Panc1 (cell line): Measurements from ENCODE around the gene ZNF879. TPM values are rescaled to one million over a fixed set of nuclear protein-coding genes. Genes with fewer than 3 reads are reported as not detected.

Experiments
- ATAC-seq: fragments of 200-7000 bp; cut with Tn5 transposase; 2 replicates; pipeline ENCODE4 v1.9.1; 2020; ENCODE audit warnings: mild to moderate bottlenecking, moderate library complexity
- BruUV-seq: library from RNA; stranded (reverse); fragments of 400-500 nt; replicated peaks from 2 replicates; lab custom pipeline; 2021; lab: Mats Ljungman, UMichigan
- CTCF ChIA-PET: fragments of 300-600 bp; sonication (Branson Sonifier 250); formaldehyde crosslinking; loops from one replicate; lab custom pipeline; 2022; ENCODE audit warnings: antibody characterized with exemption; lab: Charles Lee
- POLR2A ChIA-PET: fragments of 300-600 bp; sonication (Branson Sonifier 250); formaldehyde crosslinking; loops from one replicate; lab custom pipeline; 2022; ENCODE audit warnings: antibody characterized with exemption; lab: Charles Lee
- DNase-seq: peaks from one replicate; pipeline ENCODE4 v3.0.0-alpha.2; 2010; ENCODE audit warnings: low read depth, low spot score
- H3K27ac ChIP-seq: 2 replicates; pipeline ENCODE4 v1.5.1; 2011; ENCODE audit warnings: mild to moderate bottlenecking, low read length, inconsistent platforms
- H3K27me3 ChIP-seq: fragments of 200-500 bp; sonication (Bioruptor generic); 2 replicates; pipeline ENCODE4 v1.6.0; 2014; ENCODE audit warnings: low read length, inconsistent platforms; ENCODE audit not compliant: control insufficient read depth, insufficient read depth
- H3K36me3 ChIP-seq: fragments of 200-500 bp; sonication (Bioruptor generic); 2 replicates; pipeline ENCODE4 v1.5.1; 2014; ENCODE audit warnings: inconsistent platforms, mild to moderate bottlenecking, low read length, moderate library complexity; ENCODE audit not compliant: control insufficient read depth, insufficient read depth
- H3K4me1 ChIP-seq: 2 replicates; pipeline ENCODE4 v1.5.1; 2011; ENCODE audit warnings: inconsistent platforms, mild to moderate bottlenecking, low read length, moderate library complexity; ENCODE audit not compliant: control insufficient read depth, insufficient read depth
- H3K4me3 ChIP-seq, 2 experiments: 2 replicates each; pipeline ENCODE4 v1.5.1; 2011 to 2012; ENCODE audit warnings: low read depth in 2 of 2, low read length in 2 of 2, mild to moderate bottlenecking in 2 of 2, inconsistent platforms in 1 of 2, moderate library complexity in 1 of 2
- H3K9me3 ChIP-seq: fragments of 200-500 bp; sonication (Bioruptor generic); 2 replicates; pipeline ENCODE4 v1.5.1; 2014; ENCODE audit warnings: low read depth, mild to moderate bottlenecking, inconsistent platforms, low read length, moderate library complexity; ENCODE audit not compliant: control insufficient read depth, insufficient read depth
- POLR2AphosphoS5 ChIP-seq: IDR thresholded peaks from 2 replicates; pipeline ENCODE4 v1.6.1; 2012; ENCODE audit warnings: mild to moderate bottlenecking, low read depth, low read length, moderate library complexity
- REST ChIP-seq, 2 experiments: IDR thresholded peaks; 2 replicates each; pipeline ENCODE4 v1.6.1; 2011 to 2012; ENCODE audit warnings: low read depth in 2 of 2, control low read depth in 1 of 2, low read length in 1 of 2, mild to moderate bottlenecking in 1 of 2, moderate library complexity in 1 of 2; ENCODE audit not compliant: insufficient read depth in 1 of 2
- SIN3A ChIP-seq: IDR thresholded peaks from 2 replicates; pipeline ENCODE4 v1.6.1; 2012; ENCODE audit warnings: low read depth, mild to moderate bottlenecking, low read length, moderate library complexity, borderline replicate concordance; ENCODE audit not compliant: insufficient read depth
- TCF7L2 ChIP-seq: IDR thresholded peaks from 2 replicates; pipeline ENCODE4 v1.6.1; 2011; ENCODE audit warnings: mild to moderate bottlenecking, low read depth, low read length, inconsistent platforms
- in situ Hi-C: cut with HindIII; loops from 2 replicates; pipeline ENCODE4 v1.10.0; 2016; ENCODE audit warnings: low sequenced_read_pairs, low pct_unique_long_range_greater_than_20kb
- intact Hi-C: fragments of 100-400 bp; cut with micrococcal nuclease; formaldehyde crosslinking; loops from one replicate; pipeline ENCODE4 v1.10.0; 2022; ENCODE audit not compliant: unreplicated experiment
- total RNA-seq: library from RNA; stranded (reverse); gene quantifications from one replicate; pipeline ENCODE4 v1.2.1, GENCODE V29; 2021; ENCODE audit not compliant: unreplicated experiment
- TF ChIP-seq, protein P1 (sequence below): fragments of 450-650 bp; IDR thresholded peaks from 2 replicates; pipeline ENCODE4 v1.5.1; 2017; ENCODE audit warnings: mild to moderate bottlenecking

The ZNF879 gene
- total RNA-seq, 1 experiment from 2014 or later = 5.9 TPM

DNA sequence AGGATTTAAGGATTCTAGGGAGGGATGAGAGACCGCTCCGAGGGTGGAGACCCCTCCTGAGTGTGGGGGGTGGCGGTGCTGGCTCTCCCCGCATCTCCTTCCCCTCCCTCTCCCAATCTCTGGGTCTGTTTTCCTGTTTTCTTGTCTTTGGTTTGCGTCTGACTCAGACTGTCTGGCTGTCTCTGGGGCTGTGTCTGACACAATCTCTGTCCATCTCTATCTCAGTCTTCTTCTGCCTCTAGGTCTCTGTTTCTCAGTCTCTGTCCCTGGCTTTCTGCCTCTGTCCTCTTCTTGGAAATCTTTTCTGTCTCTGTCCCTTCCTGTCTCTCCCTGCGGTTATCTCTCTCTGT lies 28.3 kb upstream of the ZNF879 start:
- in situ Hi-C loops (no loop called here), intact Hi-C loops (no loop called here)
- no peak overlapping the region for H3K4me3 ChIP-seq
- ChIA-PET CTCF (no interaction called here), POLR2A (no interaction called here)
- no TSS peak for BruUV-seq
- no peak for ATAC-seq
- no peaks in the 10 kb centered on the region for H3K4me1 ChIP-seq
- no peak for TF ChIP-seq REST (IDR thresholded peaks at IDR 0.05; ENCODE audit: insufficient read depth in 1 of 2, low read depth in 2 of 2, low read length in 1 of 2)
- TF ChIP-seq SIN3A = no peak
- TF ChIP-seq TCF7L2 = no peak
- TF ChIP-seq, protein P1, sequence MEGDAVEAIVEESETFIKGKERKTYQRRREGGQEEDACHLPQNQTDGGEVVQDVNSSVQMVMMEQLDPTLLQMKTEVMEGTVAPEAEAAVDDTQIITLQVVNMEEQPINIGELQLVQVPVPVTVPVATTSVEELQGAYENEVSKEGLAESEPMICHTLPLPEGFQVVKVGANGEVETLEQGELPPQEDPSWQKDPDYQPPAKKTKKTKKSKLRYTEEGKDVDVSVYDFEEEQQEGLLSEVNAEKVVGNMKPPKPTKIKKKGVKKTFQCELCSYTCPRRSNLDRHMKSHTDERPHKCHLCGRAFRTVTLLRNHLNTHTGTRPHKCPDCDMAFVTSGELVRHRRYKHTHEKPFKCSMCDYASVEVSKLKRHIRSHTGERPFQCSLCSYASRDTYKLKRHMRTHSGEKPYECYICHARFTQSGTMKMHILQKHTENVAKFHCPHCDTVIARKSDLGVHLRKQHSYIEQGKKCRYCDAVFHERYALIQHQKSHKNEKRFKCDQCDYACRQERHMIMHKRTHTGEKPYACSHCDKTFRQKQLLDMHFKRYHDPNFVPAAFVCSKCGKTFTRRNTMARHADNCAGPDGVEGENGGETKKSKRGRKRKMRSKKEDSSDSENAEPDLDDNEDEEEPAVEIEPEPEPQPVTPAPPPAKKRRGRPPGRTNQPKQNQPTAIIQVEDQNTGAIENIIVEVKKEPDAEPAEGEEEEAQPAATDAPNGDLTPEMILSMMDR = no peak
- no peak for TF ChIP-seq POLR2AphosphoS5
- no peaks in the 10 kb centered on the region for H3K9me3 ChIP-seq
- H3K27ac ChIP-seq = no peak overlapping the region
- no peak for DNase-seq
- H3K27me3 ChIP-seq = no peaks in the 10 kb centered on the region
- no peaks in the 10 kb centered on the region for H3K36me3 ChIP-seq

DNA sequence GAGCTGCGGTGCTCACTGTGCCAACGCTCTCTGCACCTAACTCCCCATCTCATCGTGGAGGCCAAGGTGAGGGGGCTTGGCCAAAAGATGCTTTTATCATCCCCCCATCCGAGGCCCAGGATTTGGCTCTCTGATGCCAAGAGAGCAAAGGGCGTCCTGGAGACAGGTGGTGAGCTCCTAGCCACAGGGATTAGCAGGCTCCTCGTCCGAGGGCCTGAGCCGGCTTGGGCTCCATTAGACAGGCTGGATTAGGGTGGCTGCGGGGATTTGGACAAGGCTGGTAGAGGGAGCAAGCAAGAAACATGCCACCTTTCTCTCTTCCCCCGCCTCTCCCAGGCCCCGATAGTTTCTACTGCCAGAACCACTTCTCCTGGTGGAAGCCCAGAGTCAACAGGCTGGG lies 27.4 kb upstream of the ZNF879 start:
- POLR2A ChIA-PET = no interaction called here
- Histone ChIP-seq H3K4me1 (no peaks in the 10 kb centered on the region), H3K9me3 (no peaks in the 10 kb centered on the region), H3K4me3 (no peak overlapping the region), H3K36me3 (no peaks in the 10 kb centered on the region), H3K27me3 (no peaks in the 10 kb centered on the region), H3K27ac (no peak overlapping the region)
- DNase-seq (no peak), ATAC-seq (no peak)
- intact Hi-C loops = no loop called here
- in situ Hi-C loops = no loop called here
- no TSS peak for BruUV-seq
- CTCF ChIA-PET = no interaction called here
- TF ChIP-seq REST (IDR thresholded peaks at IDR 0.05; ENCODE audit: insufficient read depth in 1 of 2, low read depth in 2 of 2, low read length in 1 of 2) = no peak
